Astrocyte of the spinal cord (primary cell): ENCODE results near the gene GMEB1.
"Not testable (repeated sequence)": the region's sequence is repeated elsewhere in the genome, so short reads cannot be mapped to it uniquely, and the experiment has no call there.

Experiments
- DNase-seq: peaks from one replicate; pipeline ENCODE4 v3.0.0; 2011; ENCODE audit warnings: low read depth, low spot score
- H3K4me3 ChIP-seq: 2 replicates; pipeline ENCODE4 v1.5.1; 2011; ENCODE audit warnings: low read depth, mild to moderate bottlenecking, low read length, moderate library complexity
- CTCF ChIP-seq: IDR thresholded peaks from 2 replicates; pipeline ENCODE4 v1.5.1; 2012; ENCODE audit warnings: low read depth, mild to moderate bottlenecking, low read length, inconsistent platforms
- in situ Hi-C: cut with HindIII; loops from 2 replicates; pipeline ENCODE4 v1.10.0; 2017; ENCODE audit warnings: low sequenced_read_pairs

The GMEB1 gene

GRCh38 chr1:28716336-28716735, 47.8 kb downstream of the GMEB1 start:
- TF ChIP-seq CTCF: no peak
- in situ Hi-C loops: no loop called here

GRCh38 chr1:28718166-28718565, 49.6 kb downstream of the GMEB1 start:
- H3K4me3 ChIP-seq: no peak overlapping the region
- DNase-seq: no peak
- TF ChIP-seq CTCF: no peak
- in situ Hi-C loops: no loop called here

More at GRCh38 chr1:28716336-28716735, 47.8 kb downstream of the GMEB1 start:
- H3K4me3 ChIP-seq: no peak overlapping the region
- DNase-seq: no peak

GRCh38 chr1:28718586-28719331, 50.2 kb downstream of the GMEB1 start:
- H3K4me3 ChIP-seq: no peak overlapping the region
- in situ Hi-C loops: no loop called here
- peak; percentile 57 for DNase-seq
- TF ChIP-seq CTCF: no peak

GRCh38 chr1:28719332-28719619, 50.7 kb downstream of the GMEB1 start:
- no peak overlapping the region for H3K4me3 ChIP-seq
- in situ Hi-C loops: no loop called here
- no peak for TF ChIP-seq CTCF
- DNase-seq: no peak

GRCh38 chr1:28720376-28720775, 51.8 kb downstream of the GMEB1 start:
- no peak overlapping the region for H3K4me3 ChIP-seq
- in situ Hi-C loops: no loop called here
- no peak for TF ChIP-seq CTCF
- no peak for DNase-seq

- H3K4me3 ChIP-seq, in situ Hi-C loops, DNase-seq: not testable (repeated sequence)
Measured at GRCh38 chr1:28721927-28722326, 53.3 kb downstream of the GMEB1 start.

- H3K4me3 ChIP-seq, in situ Hi-C loops, DNase-seq: not testable (repeated sequence)
Measured at GRCh38 chr1:28725365-28725764, 56.8 kb downstream of the GMEB1 start.

GRCh38 chr1:28735961-28736449, 67.4 kb downstream of the GMEB1 start:
- TF ChIP-seq CTCF: no peak
- DNase-seq: no peak
- in situ Hi-C loops: no loop called here
- peak overlapping the region; percentile 39 for H3K4me3 ChIP-seq
